GM12878 (cell line): ENCODE data around the gene MAN1B1.

ENCODE experiments used
- CUX1 ChIP-seq: IDR thresholded peaks from 2 replicates; pipeline ENCODE4 v1.6.1; 2012; ENCODE audit warnings: improper control_type of control experiment, low read depth, low read length; ENCODE audit not compliant: insufficient replicate concordance
- EGR1 ChIP-seq, 2 experiments: IDR thresholded peaks; 1 replicate in 1 of 2; 2 replicates in 1 of 2; pipeline ENCODE4 v1.6.1; 2011 to 2012; ENCODE audit warnings: low read depth in 2 of 2, low read length in 2 of 2, borderline replicate concordance in 1 of 2, mild to moderate bottlenecking in 1 of 2, moderate library complexity in 1 of 2
- EZH2 ChIP-seq: IDR thresholded peaks from 2 replicates; pipeline ENCODE4 v1.6.1; 2012; ENCODE audit warnings: low read depth, mild to moderate bottlenecking, control low read depth, inconsistent platforms, low read length, borderline replicate concordance; ENCODE audit not compliant: control insufficient read depth
- NFYA ChIP-seq: IDR thresholded peaks from 2 replicates; pipeline ENCODE4 v1.6.1; 2011; ENCODE audit warnings: low read depth, mild to moderate bottlenecking, low read length, improper control_type of control experiment, borderline replicate concordance
- NFYB ChIP-seq: IDR thresholded peaks from 2 replicates; pipeline ENCODE4 v1.6.1; 2011; ENCODE audit warnings: low read depth, mild to moderate bottlenecking, low read length, improper control_type of control experiment, moderate library complexity; ENCODE audit not compliant: insufficient read depth
- ZSCAN29 ChIP-seq: fragments of 450-650 bp; IDR thresholded peaks from 2 replicates; pipeline ENCODE4 v1.6.1; 2017; ENCODE audit warnings: mild to moderate bottlenecking, moderate library complexity
- TF ChIP-seq, protein P1 (sequence below), 3 experiments: IDR thresholded peaks in 2 of 3; conservative IDR thresholded peaks in 1 of 3; 2 replicates each; pipeline ENCODE4 v1.5.1; 2011; ENCODE audit warnings: low read depth in 3 of 3, low read length in 3 of 3, mild to moderate bottlenecking in 3 of 3, control low read depth in 2 of 3, moderate library complexity in 2 of 3, inconsistent platforms in 1 of 3, mixed read lengths in 1 of 3; ENCODE audit not compliant: control insufficient read depth in 2 of 3, insufficient read depth in 1 of 3; ENCODE audit errors: extremely low read depth in 1 of 3
- TF ChIP-seq, protein P2 (sequence below): IDR thresholded peaks from 2 replicates; pipeline ENCODE4 v1.6.1; 2011; ENCODE audit warnings: low read depth, mild to moderate bottlenecking, low read length, moderate library complexity, borderline replicate concordance; ENCODE audit errors: extremely low read depth
- TF ChIP-seq, protein P3 (sequence below): IDR thresholded peaks from 2 replicates; pipeline ENCODE4 v1.6.1; 2012; ENCODE audit warnings: low read length, inconsistent platforms

DNA sequence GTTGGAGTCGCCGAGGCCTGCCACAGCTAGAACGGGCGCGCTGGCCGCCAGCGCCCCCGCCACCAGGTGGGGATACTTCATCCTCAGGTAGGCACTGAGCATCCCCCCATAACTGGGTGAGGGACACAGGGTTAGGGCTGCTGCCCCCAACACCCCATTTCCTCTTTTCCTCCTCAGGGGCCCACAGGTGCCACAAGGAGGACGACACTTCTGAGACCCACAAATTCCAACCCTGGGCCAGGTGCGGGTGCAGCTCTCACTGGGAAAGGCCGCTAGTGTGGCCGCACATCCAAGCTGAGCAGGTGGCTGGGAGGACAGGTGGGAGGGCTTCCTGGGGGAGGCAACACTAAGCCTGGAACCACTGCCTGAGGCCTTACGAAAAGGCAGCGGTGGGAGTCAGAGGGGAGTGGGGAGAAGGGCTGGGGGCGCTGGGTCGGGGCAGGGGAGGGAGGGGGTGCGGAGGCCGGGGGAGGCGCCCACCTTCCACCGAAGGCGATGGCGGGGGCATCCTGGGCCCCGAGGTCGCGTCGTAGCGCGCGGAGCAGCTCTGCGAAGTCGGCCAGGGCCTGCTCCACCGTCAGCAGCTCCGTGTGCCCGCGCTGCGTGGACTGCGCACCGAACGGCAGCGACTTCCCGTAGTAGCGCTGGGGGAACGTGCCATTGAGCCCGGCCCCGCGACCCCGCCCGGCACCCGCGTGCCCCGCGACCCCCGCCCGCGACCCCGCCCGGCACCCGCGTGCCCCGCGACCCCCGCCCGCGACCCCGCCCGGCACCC, 26.8 kb downstream of the MAN1B1 start:
- TF ChIP-seq, protein P1, sequence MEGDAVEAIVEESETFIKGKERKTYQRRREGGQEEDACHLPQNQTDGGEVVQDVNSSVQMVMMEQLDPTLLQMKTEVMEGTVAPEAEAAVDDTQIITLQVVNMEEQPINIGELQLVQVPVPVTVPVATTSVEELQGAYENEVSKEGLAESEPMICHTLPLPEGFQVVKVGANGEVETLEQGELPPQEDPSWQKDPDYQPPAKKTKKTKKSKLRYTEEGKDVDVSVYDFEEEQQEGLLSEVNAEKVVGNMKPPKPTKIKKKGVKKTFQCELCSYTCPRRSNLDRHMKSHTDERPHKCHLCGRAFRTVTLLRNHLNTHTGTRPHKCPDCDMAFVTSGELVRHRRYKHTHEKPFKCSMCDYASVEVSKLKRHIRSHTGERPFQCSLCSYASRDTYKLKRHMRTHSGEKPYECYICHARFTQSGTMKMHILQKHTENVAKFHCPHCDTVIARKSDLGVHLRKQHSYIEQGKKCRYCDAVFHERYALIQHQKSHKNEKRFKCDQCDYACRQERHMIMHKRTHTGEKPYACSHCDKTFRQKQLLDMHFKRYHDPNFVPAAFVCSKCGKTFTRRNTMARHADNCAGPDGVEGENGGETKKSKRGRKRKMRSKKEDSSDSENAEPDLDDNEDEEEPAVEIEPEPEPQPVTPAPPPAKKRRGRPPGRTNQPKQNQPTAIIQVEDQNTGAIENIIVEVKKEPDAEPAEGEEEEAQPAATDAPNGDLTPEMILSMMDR (IDR thresholded peaks at IDR 0.05 in 2 of 3, conservative IDR thresholded peaks at IDR 0.05 in 1 of 3; ENCODE audit: control insufficient read depth in 2 of 3, extremely low read depth in 1 of 3, insufficient read depth in 1 of 3, low read depth in 3 of 3, low read length in 3 of 3), result no peak
- TF ChIP-seq EZH2, result no peak
- no peak for TF ChIP-seq NFYA
- TF ChIP-seq, protein P2, sequence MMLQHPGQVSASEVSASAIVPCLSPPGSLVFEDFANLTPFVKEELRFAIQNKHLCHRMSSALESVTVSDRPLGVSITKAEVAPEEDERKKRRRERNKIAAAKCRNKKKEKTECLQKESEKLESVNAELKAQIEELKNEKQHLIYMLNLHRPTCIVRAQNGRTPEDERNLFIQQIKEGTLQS, result no peak
- TF ChIP-seq ZSCAN29, result no peak
- TF ChIP-seq, protein P3, sequence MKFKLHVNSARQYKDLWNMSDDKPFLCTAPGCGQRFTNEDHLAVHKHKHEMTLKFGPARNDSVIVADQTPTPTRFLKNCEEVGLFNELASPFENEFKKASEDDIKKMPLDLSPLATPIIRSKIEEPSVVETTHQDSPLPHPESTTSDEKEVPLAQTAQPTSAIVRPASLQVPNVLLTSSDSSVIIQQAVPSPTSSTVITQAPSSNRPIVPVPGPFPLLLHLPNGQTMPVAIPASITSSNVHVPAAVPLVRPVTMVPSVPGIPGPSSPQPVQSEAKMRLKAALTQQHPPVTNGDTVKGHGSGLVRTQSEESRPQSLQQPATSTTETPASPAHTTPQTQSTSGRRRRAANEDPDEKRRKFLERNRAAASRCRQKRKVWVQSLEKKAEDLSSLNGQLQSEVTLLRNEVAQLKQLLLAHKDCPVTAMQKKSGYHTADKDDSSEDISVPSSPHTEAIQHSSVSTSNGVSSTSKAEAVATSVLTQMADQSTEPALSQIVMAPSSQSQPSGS, result no peak
- no peak for TF ChIP-seq NFYB
- no peak for TF ChIP-seq EGR1 (IDR thresholded peaks at IDR 0.05; ENCODE audit: borderline replicate concordance in 1 of 2, low read depth in 2 of 2, low read length in 2 of 2)
- no peak for TF ChIP-seq CUX1
